Upper lobe of left lung (tissue), 4 donors: ENCODE data around the gene OGFOD2.

Experiments used
- CTCF ChIP-seq, 6 experiments: fragments of 450-650 bp in 4 of 6; fragments of 200-600 bp in 2 of 6; sonication (generic) in 2 of 6; IDR thresholded peaks; one replicate each; pipeline ENCODE4 v1.5.1; 2016 to 2019; ENCODE audit warnings: antibody characterized with exemption in 6 of 6
- EP300 ChIP-seq, 4 donors: sonication (generic); formaldehyde crosslinking; IDR thresholded peaks; one replicate each; pipeline ENCODE4 v1.5.1; 2017; ENCODE audit warnings: antibody characterized with exemption in 4 of 4, control low read depth in 2 of 4
- POLR2A ChIP-seq, 4 donors: fragments of 450-650 bp; IDR thresholded peaks; one replicate each; pipeline ENCODE4 v1.5.1; 2016 to 2017; ENCODE audit warnings: antibody characterized with exemption in 4 of 4, mild to moderate bottlenecking in 2 of 4
- POLR2AphosphoS5 ChIP-seq, 2 donors: sonication (generic); formaldehyde crosslinking; IDR thresholded peaks; one replicate each; pipeline ENCODE4 v1.5.1; 2017; ENCODE audit warnings: antibody characterized with exemption in 2 of 2

- TF ChIP-seq CTCF (IDR thresholded peaks at IDR 0.05) (no peak), EP300 (IDR thresholded peaks at IDR 0.05) (no peak), POLR2A (IDR thresholded peaks at IDR 0.05) (no peak), POLR2AphosphoS5 (IDR thresholded peaks at IDR 0.05) (no peak)
These were observed 36.7 kb downstream of the OGFOD2 start for GRCh38 chr12:123011701-123012100.
